Right lobe of liver (tissue), 6 donors: ENCODE results near the gene SPRED2. TPM values are rescaled to one million over a fixed set of nuclear protein-coding genes. Genes with fewer than 3 reads are reported as not detected.

Experiments used
- ATAC-seq, 4 donors: fragments of 200-7000 bp; cut with Tn5 transposase; one replicate each; pipeline ENCODE4 v1.9.1; 2020; ENCODE audit warnings: mild to moderate bottlenecking in 4 of 4, moderate library complexity in 4 of 4
- DNase-seq, 3 donors: peaks; one replicate each; pipeline ENCODE4 v3.0.0-alpha.2; 2020
- H3K27ac ChIP-seq, 3 donors: fragments of 200-600 bp; one replicate each; pipeline ENCODE4 v1.8.0; 2022
- H3K27me3 ChIP-seq, 2 donors: fragments of 200-600 bp; one replicate each; pipeline ENCODE4 v1.8.0; 2022
- H3K36me3 ChIP-seq, 4 donors: fragments of 200-600 bp; sonication (generic) in 1 of 4; one replicate each; pipeline versions ENCODE4 v1.5.1 to v1.8.0; 2017 to 2022; ENCODE audit warnings: control low read depth in 1 of 4
- H3K4me1 ChIP-seq, 4 donors: fragments of 200-600 bp; sonication (generic) in 1 of 4; one replicate each; pipeline versions ENCODE4 v1.5.1 to v1.8.0; 2017 to 2022; ENCODE audit warnings: control low read depth in 1 of 4
- H3K4me3 ChIP-seq, 3 donors: fragments of 200-600 bp; one replicate each; pipeline ENCODE4 v1.8.0; 2022
- H3K9me3 ChIP-seq, 4 donors: fragments of 200-600 bp; sonication (generic) in 1 of 4; one replicate each; pipeline versions ENCODE4 v1.5.1 to v1.8.0; 2017 to 2022; ENCODE audit warnings: control low read depth in 1 of 4
- POLR2A ChIP-seq: fragments of 450-650 bp; IDR thresholded peaks from one replicate; pipeline ENCODE4 v1.6.1; 2017; ENCODE audit warnings: antibody characterized with exemption, mild to moderate bottlenecking
- WGBS: methylation state at CpG from one replicate; pipeline ENCODE4 v1.1.6; 2018; ENCODE audit warnings: low coverage, low lambda C conversion rate; ENCODE audit not compliant: insufficient coverage; ENCODE audit errors: missing lambda C conversion rate; 5-methylcytosine and 5-hydroxymethylcytosine counted together
- intact Hi-C, 2 donors: fragments of 100-400 bp; cut with DNase I; formaldehyde crosslinking; loops; one replicate each; pipeline versions ENCODE4 v1.11.2 to v1.14.1; 2022
- total RNA-seq, 6 experiments: library from RNA; depleted of rRNA in 2 of 6; stranded (reverse); fragments of >200 nt in 2 of 6; fragmentation: NEBNext Ultra II Directional in 3 of 6; extraction: Animal tissue kit (Norgen Biotek cat#: 25700) in 3 of 6; gene quantifications; one replicate each; pipeline versions ENCODE4 v1.1.0 to v1.2.4, GENCODE V29; 2016 to 2023
- TF ChIP-seq, protein P1 (sequence below), 4 donors: fragments of 200-600 bp in 3 of 4; fragments of 450-650 bp in 1 of 4; IDR thresholded peaks; one replicate each; pipeline versions ENCODE4 v1.5.1 to v1.8.0; 2016 to 2022; ENCODE audit warnings: antibody characterized with exemption in 4 of 4, mild to moderate bottlenecking in 2 of 4
- donor health status: DM: no; HTN: yes; CAD: no.
- donor health status: DM: no; HTN: no; CAD: no.
- donor health status: DM: no; HTN: no; CAD: no.
- donor health status: DM: no; HTN: yes; CAD: no.
- donor health status: DM: no; HTN: yes; CAD: no.

Gene SPRED2
- total RNA-seq, 6 experiments from 2014 or later = 11.0 to 22.5 (median 15.2) TPM

DNA sequence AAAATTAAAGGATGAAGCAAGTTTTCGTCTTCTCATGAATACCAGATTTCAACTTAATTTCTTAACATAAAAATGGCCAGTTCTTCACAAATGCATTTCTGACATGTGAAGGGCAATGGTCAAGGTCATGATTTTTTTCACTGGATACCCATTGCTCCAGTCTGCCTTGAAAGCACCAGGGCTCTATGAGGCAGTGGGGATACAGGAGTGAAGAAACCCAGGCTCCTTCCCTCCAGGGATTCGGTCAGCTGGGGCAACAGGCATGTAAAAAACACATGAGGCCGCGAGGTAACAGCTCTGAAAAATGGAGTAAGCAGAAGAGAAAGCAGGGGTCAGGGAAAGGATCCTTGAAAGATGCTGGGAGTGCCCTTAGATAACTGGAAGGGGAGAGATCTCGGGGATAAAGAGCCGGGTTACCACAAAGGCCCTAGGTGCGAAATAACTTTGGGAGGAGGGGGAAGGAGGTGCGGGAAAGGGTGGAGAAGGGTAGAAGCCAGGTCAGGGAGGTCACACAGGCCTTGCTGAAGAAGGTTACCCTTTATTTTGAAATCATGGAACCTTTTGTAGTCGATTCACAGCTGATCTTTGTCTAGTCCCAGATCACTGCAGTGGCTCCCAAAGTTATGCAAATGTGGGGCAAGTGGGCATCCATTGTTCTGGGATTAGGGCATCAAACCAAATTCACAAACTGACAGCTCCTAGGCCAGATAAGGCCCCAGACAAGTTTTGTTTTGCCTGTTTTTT lies 5.2 kb upstream of the SPRED2 start:
- H3K9me3 ChIP-seq = no peaks in the 10 kb centered on the region
- H3K36me3 ChIP-seq = no peaks in the 10 kb centered on the region
- intact Hi-C loops = loop anchor here in 1 of 2 donors (10.0 kb wide), 1 partner anchor 63 kb away; no protein-coding TSS in a partner anchor
- ATAC-seq (no peak), DNase-seq (no peak)
- TF ChIP-seq, protein P1, sequence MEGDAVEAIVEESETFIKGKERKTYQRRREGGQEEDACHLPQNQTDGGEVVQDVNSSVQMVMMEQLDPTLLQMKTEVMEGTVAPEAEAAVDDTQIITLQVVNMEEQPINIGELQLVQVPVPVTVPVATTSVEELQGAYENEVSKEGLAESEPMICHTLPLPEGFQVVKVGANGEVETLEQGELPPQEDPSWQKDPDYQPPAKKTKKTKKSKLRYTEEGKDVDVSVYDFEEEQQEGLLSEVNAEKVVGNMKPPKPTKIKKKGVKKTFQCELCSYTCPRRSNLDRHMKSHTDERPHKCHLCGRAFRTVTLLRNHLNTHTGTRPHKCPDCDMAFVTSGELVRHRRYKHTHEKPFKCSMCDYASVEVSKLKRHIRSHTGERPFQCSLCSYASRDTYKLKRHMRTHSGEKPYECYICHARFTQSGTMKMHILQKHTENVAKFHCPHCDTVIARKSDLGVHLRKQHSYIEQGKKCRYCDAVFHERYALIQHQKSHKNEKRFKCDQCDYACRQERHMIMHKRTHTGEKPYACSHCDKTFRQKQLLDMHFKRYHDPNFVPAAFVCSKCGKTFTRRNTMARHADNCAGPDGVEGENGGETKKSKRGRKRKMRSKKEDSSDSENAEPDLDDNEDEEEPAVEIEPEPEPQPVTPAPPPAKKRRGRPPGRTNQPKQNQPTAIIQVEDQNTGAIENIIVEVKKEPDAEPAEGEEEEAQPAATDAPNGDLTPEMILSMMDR (IDR thresholded peaks at IDR 0.05) = no peak
- TF ChIP-seq POLR2A = no peak
- H3K4me3 ChIP-seq = peak overlapping the region; percentile 50 to 78 (median 62)
- peaks cover 0 to 12% (median under 1%) of the 10 kb centered on the region in 4 donors for H3K4me1 ChIP-seq
- 94% methylated on average over 4 of the region's 9 CpGs for WGBS
- H3K27ac ChIP-seq = peak overlapping the region; percentile 87 to 99 (median 93)
- H3K27me3 ChIP-seq = no peaks in the 10 kb centered on the region

DNA sequence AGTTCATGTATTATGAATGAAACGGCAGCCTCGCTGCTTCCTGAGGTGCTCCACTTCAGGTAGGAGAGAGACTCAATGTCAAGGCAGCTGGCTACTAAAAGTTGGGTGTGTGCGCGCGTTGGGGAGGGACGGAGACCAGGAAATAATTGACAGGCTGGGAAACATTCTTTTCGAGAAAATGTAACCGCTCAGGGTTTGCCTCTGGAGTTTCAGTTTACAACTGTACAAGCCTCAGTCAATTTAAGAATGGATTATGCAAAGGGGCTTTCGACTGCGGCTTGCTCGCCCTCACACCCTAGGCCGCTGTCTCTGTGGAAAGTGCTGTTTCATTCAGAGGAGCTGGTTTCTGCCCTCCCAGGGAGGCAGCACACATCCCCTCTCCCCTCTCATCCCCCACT lies 4.4 kb upstream of the SPRED2 start:
- H3K9me3 ChIP-seq = no peaks in the 10 kb centered on the region
- ATAC-seq (no peak), DNase-seq (no peak)
- 0% methylated on average over 11 of the region's 12 CpGs for WGBS
- H3K27ac ChIP-seq = peak overlapping the region; percentile 87 to 99 (median 93)
- TF ChIP-seq, protein P1 (IDR thresholded peaks at IDR 0.05) = peak in 1 of 4 donors; percentile 1
- TF ChIP-seq POLR2A = peak; percentile 22
- no peaks in the 10 kb centered on the region for H3K27me3 ChIP-seq
- no peaks in the 10 kb centered on the region for H3K36me3 ChIP-seq
- H3K4me1 ChIP-seq = peaks cover 0 to 12% (median 1%) of the 10 kb centered on the region in 4 donors
- intact Hi-C loops = loop anchor here in 1 of 2 donors (10.0 kb wide), 1 partner anchor 62 kb away; no protein-coding TSS in a partner anchor
- H3K4me3 ChIP-seq = peak overlapping the region; percentile 50 to 78 (median 62)

DNA sequence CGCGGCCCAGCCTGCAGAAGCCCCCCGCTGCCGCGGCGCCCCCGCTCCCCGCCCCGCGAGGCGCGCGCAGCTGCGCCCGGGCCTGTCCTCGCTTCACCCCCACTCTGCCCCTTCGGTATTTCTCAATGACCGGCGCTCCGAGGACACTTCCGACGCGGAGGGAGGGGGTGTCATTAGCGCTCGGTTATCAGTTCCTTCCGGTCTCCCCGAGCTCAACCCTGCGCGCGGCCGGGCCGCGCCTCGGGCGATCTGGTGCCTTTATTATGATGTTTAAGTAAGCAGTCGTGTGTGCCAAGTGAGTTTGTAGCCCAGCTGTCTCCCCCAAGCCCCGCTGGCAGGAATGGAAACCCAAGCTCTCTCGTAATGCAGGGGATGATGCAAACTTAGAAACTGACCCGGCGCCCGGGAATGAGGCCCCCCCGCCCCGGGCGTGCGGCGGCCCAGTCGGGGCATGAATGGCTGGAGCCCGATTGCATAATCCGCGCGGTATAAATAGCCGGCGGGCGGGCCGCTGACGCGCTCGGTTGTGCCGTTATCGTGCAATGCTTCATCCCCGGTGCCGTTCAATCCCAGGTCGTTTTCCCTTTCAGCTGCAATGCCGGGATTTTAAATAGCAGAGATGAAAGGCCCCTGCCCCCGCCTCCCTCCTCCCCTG lies 3.9 kb upstream of the SPRED2 start:
- peak; percentile 77 for TF ChIP-seq POLR2A
- TF ChIP-seq, protein P1 (IDR thresholded peaks at IDR 0.05) = peak in 1 of 4 donors; percentile 1
- intact Hi-C loops = loop anchor here in 1 of 2 donors (10.0 kb wide), 1 partner anchor 61 kb away; no protein-coding TSS in a partner anchor
- Histone ChIP-seq H3K4me3 (peak overlapping the region; percentile 50 to 78 (median 62)), H3K9me3 (no peaks in the 10 kb centered on the region), H3K4me1 (peaks cover 0 to 12% (median 1%) of the 10 kb centered on the region in 4 donors), H3K36me3 (no peaks in the 10 kb centered on the region), H3K27me3 (no peaks in the 10 kb centered on the region), H3K27ac (peak overlapping the region; percentile 87 to 99 (median 93))
- under 1% methylated on average over 30 of the region's 65 CpGs for WGBS
- peak; percentile 92 to 95 (median 94) for DNase-seq
- peak; percentile 61 to 73 (median 69) for ATAC-seq

DNA sequence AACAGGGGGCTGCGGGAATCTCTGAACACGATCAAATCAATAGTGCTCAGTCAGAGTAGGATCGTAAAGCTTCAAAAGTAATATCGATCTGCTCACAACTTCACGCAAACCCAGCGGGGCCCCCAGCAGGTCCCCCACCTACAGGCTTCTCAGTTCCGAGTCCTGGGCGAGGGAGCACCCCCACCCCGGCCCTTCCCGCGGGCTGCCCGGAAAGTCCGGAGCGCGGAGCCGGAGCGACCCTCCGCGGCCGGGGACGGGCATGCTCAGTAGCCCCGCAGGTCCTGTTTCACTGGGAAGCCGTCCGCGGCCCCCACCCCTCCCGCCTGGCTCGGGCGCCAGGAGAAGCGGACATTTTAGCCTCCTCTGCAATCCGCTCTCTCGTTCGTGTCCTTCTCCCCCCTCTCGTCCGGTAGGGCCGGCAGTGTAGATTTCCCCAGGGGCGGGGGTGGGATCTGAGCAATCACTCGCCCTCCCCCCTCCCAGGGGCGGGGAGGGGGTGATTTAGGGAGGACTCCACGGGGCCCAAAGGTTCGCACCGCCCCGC lies 3.3 kb upstream of the SPRED2 start:
- H3K4me3 ChIP-seq = peak overlapping the region; percentile 50 to 78 (median 62)
- intact Hi-C loops = loop anchor here in 1 of 2 donors (10.0 kb wide), 1 partner anchor 61 kb away; no protein-coding TSS in a partner anchor
- H3K27ac ChIP-seq = peak overlapping the region; percentile 87 to 99 (median 93)
- ATAC-seq = peak; percentile 54 to 69 (median 60)
- peak; percentile 86 to 89 (median 88) for DNase-seq
- H3K36me3 ChIP-seq = no peaks in the 10 kb centered on the region
- no peaks in the 10 kb centered on the region for H3K9me3 ChIP-seq
- H3K4me1 ChIP-seq = peaks cover 0 to 12% (median 1%) of the 10 kb centered on the region in 4 donors
- TF ChIP-seq, protein P1 (IDR thresholded peaks at IDR 0.05) = peak in 2 of 4 donors; percentile 3 to 33
- TF ChIP-seq POLR2A = no peak
- WGBS = 0% methylated on average over 8 of the region's 42 CpGs
- no peaks in the 10 kb centered on the region for H3K27me3 ChIP-seq
